H9 (cell line): ENCODE data around the gene MTFP1. TPM values are rescaled to one million over a fixed set of nuclear protein-coding genes. Genes with fewer than 3 reads are reported as not detected.

Experiments used
- DNase-seq: peaks from one replicate; pipeline ENCODE4 v3.0.0-alpha.2; 2017
- H2AFZ ChIP-seq: one replicate; pipeline ENCODE4 v1.6.1; 2013; ENCODE audit warnings: mild to moderate bottlenecking, low read length, control low read depth, moderate library complexity
- H2AK5ac ChIP-seq: 2 replicates; pipeline ENCODE4 v1.6.1; 2013; ENCODE audit warnings: low read length, control low read depth, mixed read lengths; ENCODE audit not compliant: insufficient read length
- H2BK120ac ChIP-seq: one replicate; pipeline ENCODE4 v1.6.1; 2013; ENCODE audit warnings: low read depth, mild to moderate bottlenecking, low read length, control low read depth, inconsistent platforms; ENCODE audit not compliant: poor library complexity, severe bottlenecking
- H2BK12ac ChIP-seq: 2 replicates; pipeline ENCODE4 v1.6.1; 2013; ENCODE audit warnings: low read length, control low read depth, mixed read lengths, low read depth; ENCODE audit not compliant: insufficient read length
- H2BK15ac ChIP-seq: 2 replicates; pipeline ENCODE4 v1.6.1; 2013; ENCODE audit warnings: low read depth, low read length, control low read depth
- H2BK20ac ChIP-seq: one replicate; pipeline ENCODE4 v1.6.1; 2013; ENCODE audit warnings: low read depth, mild to moderate bottlenecking, low read length, control low read depth, inconsistent platforms; ENCODE audit not compliant: poor library complexity, severe bottlenecking
- H2BK5ac ChIP-seq: 2 replicates; pipeline ENCODE4 v1.6.1; 2013; ENCODE audit warnings: low read length, control low read depth, mixed read lengths; ENCODE audit not compliant: insufficient read length
- H3K14ac ChIP-seq: 2 replicates; pipeline ENCODE4 v1.6.1; 2013; ENCODE audit warnings: low read length, control low read depth; ENCODE audit not compliant: insufficient read depth
- H3K18ac ChIP-seq: 2 replicates; pipeline ENCODE4 v1.6.1; 2013; ENCODE audit warnings: low read depth, mild to moderate bottlenecking, mixed read lengths, low read length, control low read depth; ENCODE audit not compliant: insufficient read length
- H3K23ac ChIP-seq: 2 replicates; pipeline ENCODE4 v1.6.1; 2013; ENCODE audit warnings: low read length, control low read depth, mixed read lengths, low read depth; ENCODE audit not compliant: insufficient read length
- H3K23me2 ChIP-seq: 2 replicates; pipeline ENCODE4 v1.6.1; 2013; ENCODE audit warnings: low read depth, mild to moderate bottlenecking, mixed read lengths, low read length, control low read depth; ENCODE audit not compliant: insufficient read length, poor library complexity, severe bottlenecking
- H3K27ac ChIP-seq: 2 replicates; pipeline ENCODE4 v1.5.1; 2013; ENCODE audit warnings: low read length, control low read depth, mixed read lengths, low read depth; ENCODE audit not compliant: insufficient read length
- H3K27me3 ChIP-seq: 2 replicates; pipeline ENCODE4 v1.6.1; 2013; ENCODE audit warnings: low read length, control low read depth, inconsistent platforms; ENCODE audit not compliant: insufficient read depth
- H3K4ac ChIP-seq: 2 replicates; pipeline ENCODE4 v1.6.1; 2013; ENCODE audit warnings: low read depth, mild to moderate bottlenecking, control low read depth, inconsistent platforms, low read length, moderate library complexity
- H3K4me1 ChIP-seq: 2 replicates; pipeline ENCODE4 v1.6.1; 2013; ENCODE audit warnings: low read length, control low read depth, inconsistent platforms; ENCODE audit not compliant: insufficient read depth
- H3K4me2 ChIP-seq: 2 replicates; pipeline ENCODE4 v1.6.1; 2013; ENCODE audit warnings: low read length, control low read depth, mixed read lengths; ENCODE audit not compliant: insufficient read length, insufficient read depth
- H3K56ac ChIP-seq: 2 replicates; pipeline ENCODE4 v1.6.1; 2013; ENCODE audit warnings: low read depth, mild to moderate bottlenecking, mixed read lengths, low read length, control low read depth; ENCODE audit not compliant: insufficient read length
- H3K79me1 ChIP-seq: 2 replicates; pipeline ENCODE4 v1.6.1; 2013; ENCODE audit warnings: low read depth, mild to moderate bottlenecking, moderate library complexity, low read length, control low read depth, inconsistent platforms; ENCODE audit not compliant: insufficient read depth, poor library complexity, severe bottlenecking
- H3K79me2 ChIP-seq: 2 replicates; pipeline ENCODE4 v1.6.1; 2013; ENCODE audit warnings: low read length, control low read depth, inconsistent platforms; ENCODE audit not compliant: insufficient read depth
- H3K9ac ChIP-seq: 2 replicates; pipeline ENCODE4 v1.6.1; 2013; ENCODE audit warnings: low read length, control low read depth, mixed read lengths; ENCODE audit not compliant: insufficient read length; ENCODE audit errors: extremely low read depth
- H3K9me3 ChIP-seq: one replicate; pipeline ENCODE4 v1.6.1; 2013; ENCODE audit warnings: low read depth, low read length, inconsistent platforms; ENCODE audit not compliant: control insufficient read depth
- H3T11ph ChIP-seq: one replicate; pipeline ENCODE4 v1.6.1; 2013; ENCODE audit warnings: mild to moderate bottlenecking, low read length, control low read depth, inconsistent platforms
- H4K20me1 ChIP-seq: one replicate; pipeline ENCODE4 v1.6.1; 2013; ENCODE audit not compliant: control insufficient read depth, insufficient read length, insufficient read depth
- H4K5ac ChIP-seq: 2 replicates; pipeline ENCODE4 v1.6.1; 2013; ENCODE audit warnings: low read depth, mild to moderate bottlenecking, mixed read lengths, low read length, control low read depth; ENCODE audit not compliant: insufficient read length
- H4K8ac ChIP-seq: replicated peaks from 2 replicates; pipeline ENCODE4 v1.6.1; 2013; ENCODE audit warnings: low read length, control low read depth, mixed read lengths, low read depth; ENCODE audit not compliant: insufficient read length
- H4K91ac ChIP-seq: 2 replicates; pipeline ENCODE4 v1.6.1; 2013; ENCODE audit warnings: low read depth, mild to moderate bottlenecking, moderate library complexity, mixed read lengths, low read length, control low read depth; ENCODE audit not compliant: insufficient read length
- H3K27ac Mint-ChIP-seq, 3 experiments: 2 replicates in 2 of 3; 3 replicates in 1 of 3; pipeline ENCODE4 v1.8.0; 2020 to 2021; ENCODE audit warnings: mixed read lengths in 3 of 3, mild to moderate bottlenecking in 1 of 3, moderate library complexity in 1 of 3
- H3K27me3 Mint-ChIP-seq: 2 replicates; pipeline ENCODE4 v1.8.0; 2021; ENCODE audit warnings: low read depth, mild to moderate bottlenecking, moderate library complexity, mixed read lengths
- H3K36me3 Mint-ChIP-seq, 3 experiments: 2 replicates in 2 of 3; 3 replicates in 1 of 3; pipeline ENCODE4 v1.8.0; 2020 to 2021; ENCODE audit warnings: low read depth in 3 of 3, mixed read lengths in 3 of 3; ENCODE audit not compliant: insufficient read depth in 1 of 3
- H3K4me1 Mint-ChIP-seq, 2 experiments: 2 replicates each; pipeline ENCODE4 v1.8.0; 2020; ENCODE audit warnings: mixed read lengths in 2 of 2
- H3K4me3 Mint-ChIP-seq, 2 experiments: 2 replicates in 1 of 2; 3 replicates in 1 of 2; pipeline ENCODE4 v1.8.0; 2020 to 2021; ENCODE audit warnings: mild to moderate bottlenecking in 2 of 2, mixed read lengths in 2 of 2, moderate library complexity in 1 of 2
- H3K9me3 Mint-ChIP-seq, 2 experiments: 2 replicates in 1 of 2; 3 replicates in 1 of 2; pipeline ENCODE4 v1.8.0; 2020; ENCODE audit warnings: mild to moderate bottlenecking in 2 of 2, mixed read lengths in 2 of 2, moderate library complexity in 1 of 2
- WGBS: extraction: QIAGEN DNeasy Blood & Tissue Kit; methylation state at CpG from one replicate; pipeline ENCODE4 v1.1.7; 2013; ENCODE audit warnings: missing lambda C conversion rate, low lambda C conversion rate, mixed read lengths; ENCODE audit not compliant: insufficient read length; ENCODE audit errors: extremely low coverage; 5-methylcytosine and 5-hydroxymethylcytosine counted together
- total RNA-seq: library from RNA; stranded (reverse); gene quantifications from 2 replicates; pipeline ENCODE4 v1.2.1, GENCODE V29; 2021
- TF ChIP-seq, protein P1 (sequence below): fragments of 200-600 bp; sonication (generic); conservative IDR thresholded peaks from 3 replicates; pipeline ENCODE4 v1.8.0; 2021; ENCODE audit warnings: antibody characterized with exemption, mild to moderate bottlenecking

The MTFP1 gene
- total RNA-seq, 1 experiment from 2014 or later: 46.8 TPM

DNA sequence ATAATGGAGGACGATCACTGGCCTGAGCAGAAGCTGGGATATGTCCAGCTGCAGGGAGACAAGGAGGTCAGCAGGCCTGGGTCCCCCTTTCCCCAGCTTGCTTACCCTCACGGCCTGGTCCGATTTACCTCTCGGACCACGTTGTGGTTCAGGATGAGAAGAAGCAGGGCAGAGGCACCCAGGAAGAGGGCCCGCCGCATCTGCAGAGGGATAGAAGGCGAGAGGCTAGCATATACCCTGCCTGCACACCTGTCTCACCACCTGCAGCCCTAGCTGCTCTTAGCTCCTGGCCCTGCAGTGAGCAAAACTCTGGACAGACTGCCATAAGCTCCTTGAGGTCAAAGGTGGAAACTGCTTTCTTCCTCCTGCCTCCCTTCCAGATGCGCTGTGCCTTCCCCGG is 39.6 kb upstream of the MTFP1 start:
- Histone ChIP-seq H3K27ac (no peak overlapping the region), H2BK12ac (no peak overlapping the region), H2BK15ac (no peak overlapping the region), H2BK5ac (no peak overlapping the region), H3K79me2 (no peaks in the 10 kb centered on the region), H3K14ac (no peak overlapping the region), H3K4ac (no peak overlapping the region), H2AFZ (no peak overlapping the region), H3K9me3 (no peaks in the 10 kb centered on the region), H4K8ac (no peak overlapping the region), H2AK5ac (no peak overlapping the region), H3K9ac (no peak overlapping the region), H4K20me1 (no peaks in the 10 kb centered on the region), H3K4me1 (no peaks in the 10 kb centered on the region), H3K79me1 (no peaks in the 10 kb centered on the region), H3K27me3 (no peaks in the 10 kb centered on the region), H2BK120ac (no peak overlapping the region), H3K56ac (no peak overlapping the region), H3K4me2 (peak overlapping the region; percentile 67), H4K5ac (no peak overlapping the region), H3K18ac (no peak overlapping the region), H2BK20ac (no peak overlapping the region), H3T11ph (no peak overlapping the region), H4K91ac (no peak overlapping the region), H3K23me2 (peaks cover 6% of the 10 kb centered on the region), H3K23ac (no peak overlapping the region)
- TF ChIP-seq, protein P1, sequence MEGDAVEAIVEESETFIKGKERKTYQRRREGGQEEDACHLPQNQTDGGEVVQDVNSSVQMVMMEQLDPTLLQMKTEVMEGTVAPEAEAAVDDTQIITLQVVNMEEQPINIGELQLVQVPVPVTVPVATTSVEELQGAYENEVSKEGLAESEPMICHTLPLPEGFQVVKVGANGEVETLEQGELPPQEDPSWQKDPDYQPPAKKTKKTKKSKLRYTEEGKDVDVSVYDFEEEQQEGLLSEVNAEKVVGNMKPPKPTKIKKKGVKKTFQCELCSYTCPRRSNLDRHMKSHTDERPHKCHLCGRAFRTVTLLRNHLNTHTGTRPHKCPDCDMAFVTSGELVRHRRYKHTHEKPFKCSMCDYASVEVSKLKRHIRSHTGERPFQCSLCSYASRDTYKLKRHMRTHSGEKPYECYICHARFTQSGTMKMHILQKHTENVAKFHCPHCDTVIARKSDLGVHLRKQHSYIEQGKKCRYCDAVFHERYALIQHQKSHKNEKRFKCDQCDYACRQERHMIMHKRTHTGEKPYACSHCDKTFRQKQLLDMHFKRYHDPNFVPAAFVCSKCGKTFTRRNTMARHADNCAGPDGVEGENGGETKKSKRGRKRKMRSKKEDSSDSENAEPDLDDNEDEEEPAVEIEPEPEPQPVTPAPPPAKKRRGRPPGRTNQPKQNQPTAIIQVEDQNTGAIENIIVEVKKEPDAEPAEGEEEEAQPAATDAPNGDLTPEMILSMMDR: no peak
- Mint-ChIP-seq H3K9me3 (peaks cover 8 to 9% of the 10 kb centered on the region in 2 experiments; a peak in 4 of 5 replicates), H3K4me3 (peak overlapping the region; percentile 87 to 92), H3K36me3 (peaks cover under 1 to 25% (median 19%) of the 10 kb centered on the region in 3 experiments; a peak in 6 of 7 replicates), H3K27ac (no peak overlapping the region), H3K4me1 (peaks cover 10 to 12% of the 10 kb centered on the region in 2 experiments), H3K27me3 (peaks cover 4% of the 10 kb centered on the region)
- WGBS: no CpG with 5 or more reads among the region's 10 CpGs
- no peak for DNase-seq
